H7 (cell line): ENCODE results near the gene WDR36. TPM values are rescaled to one million over a fixed set of nuclear protein-coding genes. Genes with fewer than 3 reads are reported as not detected.

ENCODE experiments used
- DNase-seq: peaks from one replicate; pipeline ENCODE4 v3.0.0; 2012
- H3K27me3 ChIP-seq: 2 replicates; pipeline ENCODE4 v1.6.0; 2011; ENCODE audit warnings: mild to moderate bottlenecking, low read length; ENCODE audit not compliant: control insufficient read depth, insufficient read depth
- H3K36me3 ChIP-seq: replicated peaks from 2 replicates; pipeline ENCODE4 v1.5.1; 2011; ENCODE audit warnings: low read length; ENCODE audit not compliant: control insufficient read depth, insufficient read depth
- H3K4me3 ChIP-seq: 2 replicates; pipeline ENCODE4 v1.5.1; 2011; ENCODE audit warnings: low read depth, mild to moderate bottlenecking, control low read depth, low read length, moderate library complexity; ENCODE audit not compliant: insufficient read depth
- total RNA-seq: library from RNA; depleted of rRNA; stranded (reverse); fragments of >200 nt; shearing (Covaris generic); gene quantifications from 2 replicates; pipeline ENCODE4 v1.2.3, GENCODE V29; 2014

The WDR36 gene
- total RNA-seq, 1 experiment from 2014 or later = 41.5 TPM

GRCh38 chr5:111119856-111120255 lies 27.7 kb downstream of the WDR36 start:
- no peaks in the 10 kb centered on the region for H3K27me3 ChIP-seq
- peaks cover 10% of the 10 kb centered on the region for H3K36me3 ChIP-seq
- no peak for DNase-seq
- H3K4me3 ChIP-seq = no peak overlapping the region

GRCh38 chr5:111120911-111121310 lies 28.8 kb downstream of the WDR36 start:
- H3K4me3 ChIP-seq = no peak overlapping the region
- no peaks in the 10 kb centered on the region for H3K27me3 ChIP-seq
- H3K36me3 ChIP-seq = peaks cover 13% of the 10 kb centered on the region
- DNase-seq = no peak

GRCh38 chr5:111121926-111122325 lies 29.8 kb downstream of the WDR36 start:
- peaks cover 13% of the 10 kb centered on the region for H3K36me3 ChIP-seq
- no peak for DNase-seq

GRCh38 chr5:111122398-111122797 lies 30.2 kb downstream of the WDR36 start:
- no peak overlapping the region for H3K4me3 ChIP-seq
- H3K27me3 ChIP-seq = no peaks in the 10 kb centered on the region
- peaks cover 13% of the 10 kb centered on the region for H3K36me3 ChIP-seq
- DNase-seq = no peak

More at GRCh38 chr5:111121926-111122325, 29.8 kb downstream of the WDR36 start:
- H3K27me3 ChIP-seq = no peaks in the 10 kb centered on the region
- no peak overlapping the region for H3K4me3 ChIP-seq

GRCh38 chr5:111124793-111125192 lies 32.6 kb downstream of the WDR36 start:
- no peaks in the 10 kb centered on the region for H3K27me3 ChIP-seq
- H3K4me3 ChIP-seq = no peak overlapping the region
- no peak for DNase-seq
- peaks cover 9% of the 10 kb centered on the region for H3K36me3 ChIP-seq

- H3K36me3 ChIP-seq = peaks cover 4% of the 10 kb centered on the region
- no peaks in the 10 kb centered on the region for H3K27me3 ChIP-seq
- no peak for DNase-seq
- no peak overlapping the region for H3K4me3 ChIP-seq
Measured at GRCh38 chr5:111126896-111127295, 34.7 kb downstream of the WDR36 start.

GRCh38 chr5:111127453-111128195 lies 35.5 kb downstream of the WDR36 start:
- no peaks in the 10 kb centered on the region for H3K27me3 ChIP-seq
- no peak for DNase-seq

GRCh38 chr5:111129938-111130337 lies 37.8 kb downstream of the WDR36 start:
- DNase-seq = peak; percentile 8
- H3K36me3 ChIP-seq = peaks cover 3% of the 10 kb centered on the region; the same call in 1 of the 2 replicates

More at GRCh38 chr5:111127453-111128195, 35.5 kb downstream of the WDR36 start:
- peaks cover 3% of the 10 kb centered on the region for H3K36me3 ChIP-seq
- no peak overlapping the region for H3K4me3 ChIP-seq

GRCh38 chr5:111131356-111131755 lies 39.2 kb downstream of the WDR36 start:
- no peaks in the 10 kb centered on the region; the same call in 1 of the 2 replicates for H3K36me3 ChIP-seq
- no peak for DNase-seq
- H3K4me3 ChIP-seq = no peak overlapping the region
- H3K27me3 ChIP-seq = no peaks in the 10 kb centered on the region

More at GRCh38 chr5:111129938-111130337, 37.8 kb downstream of the WDR36 start:
- no peaks in the 10 kb centered on the region for H3K27me3 ChIP-seq
- no peak overlapping the region for H3K4me3 ChIP-seq

GRCh38 chr5:111132076-111132475 lies 39.9 kb downstream of the WDR36 start:
- H3K36me3 ChIP-seq = no peaks in the 10 kb centered on the region
- no peak for DNase-seq

GRCh38 chr5:111132731-111133435 lies 40.7 kb downstream of the WDR36 start:
- Histone ChIP-seq H3K27me3 (no peaks in the 10 kb centered on the region), H3K36me3 (no peaks in the 10 kb centered on the region), H3K4me3 (no peak overlapping the region)
- no peak for DNase-seq

More at GRCh38 chr5:111132076-111132475, 39.9 kb downstream of the WDR36 start:
- Histone ChIP-seq H3K4me3 (no peak overlapping the region), H3K27me3 (no peaks in the 10 kb centered on the region)

- H3K27me3 ChIP-seq = no peaks in the 10 kb centered on the region
- no peaks in the 10 kb centered on the region for H3K36me3 ChIP-seq
- H3K4me3 ChIP-seq = no peak overlapping the region
- no peak for DNase-seq
Measured at GRCh38 chr5:111133436-111133751, 41.2 kb downstream of the WDR36 start.

GRCh38 chr5:111134087-111134486 lies 41.9 kb downstream of the WDR36 start:
- DNase-seq = no peak
- no peak overlapping the region for H3K4me3 ChIP-seq
- H3K27me3 ChIP-seq = no peaks in the 10 kb centered on the region
- H3K36me3 ChIP-seq = no peaks in the 10 kb centered on the region

- Histone ChIP-seq H3K36me3 (no peaks in the 10 kb centered on the region), H3K27me3 (no peaks in the 10 kb centered on the region), H3K4me3 (no peak overlapping the region)
- DNase-seq = no peak
Measured at GRCh38 chr5:111134864-111135263, 42.7 kb downstream of the WDR36 start.

GRCh38 chr5:111135363-111135762 lies 43.2 kb downstream of the WDR36 start:
- Histone ChIP-seq H3K27me3 (no peaks in the 10 kb centered on the region), H3K36me3 (no peaks in the 10 kb centered on the region), H3K4me3 (no peak overlapping the region)
- no peak for DNase-seq
